Activated T-cell treated with anti-CD3 and anti-CD28 coated beads for 4 hours (primary cell): ENCODE data around the gene TARBP2.
A peak's percentile ranks its signal among the peaks of the same experiment; 100 is the strongest.
"Not testable (repeated sequence)": the region's sequence is repeated elsewhere in the genome, so short reads cannot be mapped to it uniquely, and the experiment has no call there.

ENCODE experiments used
- DNase-seq: peaks from one replicate; pipeline ENCODE4 v3.0.0-alpha.2; 2020

Gene TARBP2

GRCh38 chr12:53476769-53477209 lies 24.3 kb upstream of the TARBP2 start:
- no peak for DNase-seq

- DNase-seq: no peak
Observed at GRCh38 chr12:53478865-53479264, 22.2 kb upstream of the TARBP2 start.

- DNase-seq: no peak
Observed at GRCh38 chr12:53479331-53479730, 21.8 kb upstream of the TARBP2 start.

- DNase-seq: no peak
Observed at GRCh38 chr12:53480491-53481442, 20.3 kb upstream of the TARBP2 start.

GRCh38 chr12:53481458-53481857 lies 19.6 kb upstream of the TARBP2 start:
- not testable (repeated sequence) for DNase-seq

GRCh38 chr12:53481939-53482586 lies 19.0 kb upstream of the TARBP2 start:
- DNase-seq: no peak

GRCh38 chr12:53482626-53483168 lies 18.4 kb upstream of the TARBP2 start:
- no peak for DNase-seq

- no peak for DNase-seq
Observed at GRCh38 chr12:53483225-53483978, 17.7 kb upstream of the TARBP2 start.

- DNase-seq: no peak
Observed at GRCh38 chr12:53483979-53484377, 17.1 kb upstream of the TARBP2 start.

- no peak for DNase-seq
Observed at GRCh38 chr12:53484686-53485575, 16.2 kb upstream of the TARBP2 start.

- no peak for DNase-seq
Observed at GRCh38 chr12:53485955-53486735, 14.9 kb upstream of the TARBP2 start.

- DNase-seq: no peak
Observed at GRCh38 chr12:53486736-53487487, 14.2 kb upstream of the TARBP2 start.

- DNase-seq: no peak
Observed at GRCh38 chr12:53489242-53489864, 11.7 kb upstream of the TARBP2 start.

- DNase-seq: no peak
Observed at GRCh38 chr12:53492188-53492587, 8.9 kb upstream of the TARBP2 start.

GRCh38 chr12:53492830-53493609 lies 8.1 kb upstream of the TARBP2 start:
- DNase-seq: peak; percentile 79

- no peak for DNase-seq
Observed at GRCh38 chr12:53493610-53494391, 7.3 kb upstream of the TARBP2 start.

- no peak for DNase-seq
Observed at GRCh38 chr12:53495903-53496751, 5.0 kb upstream of the TARBP2 start.
